Hematopoietic multipotent progenitor cell (in vitro differentiated cells): ENCODE data around the gene PTPRZ1. TPM values are rescaled to one million over a fixed set of nuclear protein-coding genes. Genes with fewer than 3 reads are reported as not detected.

Experiments used
- DNase-seq, 3 donors: peaks; one replicate each; pipeline ENCODE4 v3.0.0-alpha.2; 2011 to 2015; ENCODE audit warnings: low read depth in 2 of 3, low spot score in 2 of 3
- total RNA-seq: library from RNA; depleted of rRNA; stranded (reverse); fragments of >200 nt; gene quantifications from one replicate; pipeline ENCODE4 v1.2.3, GENCODE V29; 2012

The PTPRZ1 gene
- total RNA-seq, 1 donor: not detected

GRCh38 chr7:121890833-121891232, 17.9 kb downstream of the PTPRZ1 start:
- no peak for DNase-seq

GRCh38 chr7:121891731-121892130, 18.8 kb downstream of the PTPRZ1 start:
- no peak for DNase-seq

GRCh38 chr7:121901026-121901425, 28.1 kb downstream of the PTPRZ1 start:
- DNase-seq: no peak

GRCh38 chr7:121904120-121904519, 31.2 kb downstream of the PTPRZ1 start:
- no peak for DNase-seq

GRCh38 chr7:121908042-121908441, 35.1 kb downstream of the PTPRZ1 start:
- DNase-seq: no peak

- DNase-seq: no peak
These were observed 36.9 kb downstream of the PTPRZ1 start for GRCh38 chr7:121909716-121910345.

GRCh38 chr7:121913947-121914675, 41.1 kb downstream of the PTPRZ1 start:
- no peak for DNase-seq

GRCh38 chr7:121914676-121915279, 41.8 kb downstream of the PTPRZ1 start:
- no peak for DNase-seq

GRCh38 chr7:121916211-121916610, 43.2 kb downstream of the PTPRZ1 start:
- DNase-seq: no peak

GRCh38 chr7:121919986-121920385, 47.0 kb downstream of the PTPRZ1 start:
- no peak for DNase-seq

GRCh38 chr7:121924269-121925186, 51.6 kb downstream of the PTPRZ1 start:
- no peak for DNase-seq

- DNase-seq: no peak
These were observed 58.4 kb downstream of the PTPRZ1 start for GRCh38 chr7:121931149-121931902.

- DNase-seq: no peak
These were observed 59.8 kb downstream of the PTPRZ1 start for GRCh38 chr7:121932768-121933167.

- no peak for DNase-seq
These were observed 64.1 kb downstream of the PTPRZ1 start for GRCh38 chr7:121936951-121937623.

- DNase-seq: no peak
These were observed 65.6 kb downstream of the PTPRZ1 start for GRCh38 chr7:121938429-121938996.

GRCh38 chr7:121940918-121941317, 68.0 kb downstream of the PTPRZ1 start:
- no peak for DNase-seq

GRCh38 chr7:121941830-121942229, 68.9 kb downstream of the PTPRZ1 start:
- no peak for DNase-seq

GRCh38 chr7:121945066-121945465, 72.1 kb downstream of the PTPRZ1 start:
- no peak for DNase-seq

GRCh38 chr7:121945480-121946236, 72.7 kb downstream of the PTPRZ1 start:
- no peak for DNase-seq
